A673 (cell line): ENCODE results near the gene SPIB. TPM values are rescaled to one million over a fixed set of nuclear protein-coding genes. Genes with fewer than 3 reads are reported as not detected.
A peak's percentile ranks its signal among the peaks of the same experiment; 100 is the strongest.

Experiments used
- BruUV-seq: library from RNA; stranded (reverse); fragments of 400-500 nt; replicated peaks from 2 replicates; lab custom pipeline; 2021; lab: Mats Ljungman, UMichigan
- CTCF ChIA-PET: fragments of 300-600 bp; sonication (Branson Sonifier 250); formaldehyde crosslinking; loops from one replicate; lab custom pipeline; 2022; ENCODE audit warnings: antibody characterized with exemption; lab: Charles Lee
- POLR2A ChIA-PET: fragments of 300-600 bp; sonication (Branson Sonifier 250); formaldehyde crosslinking; loops from one replicate; lab custom pipeline; 2022; ENCODE audit warnings: antibody characterized with exemption; ENCODE audit not compliant: low non-redundant PET; lab: Charles Lee
- DNase-seq: peaks from one replicate; pipeline ENCODE4 v3.0.0-alpha.2; 2015; ENCODE audit warnings: low spot score
- H3K27ac ChIP-seq: fragments of 200-600 bp; sonication (generic); 2 replicates; pipeline ENCODE4 v1.5.1; 2016; ENCODE audit warnings: mixed run types, low read depth, mild to moderate bottlenecking, mixed read lengths, antibody characterized with exemption, low read length; ENCODE audit not compliant: poor library complexity, severe bottlenecking
- H3K27me3 ChIP-seq: fragments of 200-600 bp; sonication (generic); replicated peaks from 2 replicates; pipeline ENCODE4 v1.6.1; 2017; ENCODE audit warnings: mixed run types, low read depth, mild to moderate bottlenecking, mixed read lengths, antibody characterized with exemption, low read length; ENCODE audit not compliant: insufficient read depth, poor library complexity
- H3K36me3 ChIP-seq: fragments of 200-600 bp; sonication (generic); 2 replicates; pipeline ENCODE4 v1.6.1; 2016; ENCODE audit warnings: mixed run types, mild to moderate bottlenecking, mixed read lengths, antibody characterized with exemption, low read length; ENCODE audit not compliant: insufficient read depth, poor library complexity, severe bottlenecking
- H3K4me1 ChIP-seq: fragments of 200-600 bp; sonication (generic); 2 replicates; pipeline ENCODE4 v1.6.1; 2017; ENCODE audit warnings: mixed run types, mild to moderate bottlenecking, mixed read lengths, antibody characterized with exemption, low read length; ENCODE audit not compliant: insufficient read depth, poor library complexity, severe bottlenecking
- H3K4me3 ChIP-seq: fragments of 200-600 bp; sonication (generic); 2 replicates; pipeline ENCODE4 v1.5.1; 2016; ENCODE audit warnings: low read depth, mixed run types, mild to moderate bottlenecking, mixed read lengths, low read length; ENCODE audit not compliant: poor library complexity, severe bottlenecking
- H3K9me3 ChIP-seq: fragments of 200-600 bp; sonication (generic); 2 replicates; pipeline ENCODE4 v1.6.1; 2016; ENCODE audit warnings: mixed run types, low read depth, mild to moderate bottlenecking, mixed read lengths, antibody characterized with exemption, low read length; ENCODE audit not compliant: poor library complexity, severe bottlenecking
- CTCF ChIP-seq: fragments of 300-800, 200-600 bp; sonication (generic); conservative IDR thresholded peaks from 2 replicates; pipeline ENCODE4 v1.5.1; 2017; ENCODE audit warnings: low read depth, mild to moderate bottlenecking, antibody characterized with exemption, low read length, moderate library complexity, mixed read lengths
- EZH2 ChIP-seq: fragments of 200-600 bp; sonication (generic); IDR thresholded peaks from 2 replicates; pipeline ENCODE4 v1.6.1; 2017; ENCODE audit warnings: borderline replicate concordance, low read depth, mild to moderate bottlenecking, mixed read lengths, antibody characterized with exemption, low read length; ENCODE audit not compliant: poor library complexity, severe bottlenecking
- intact Hi-C: fragments of 100-400 bp; cut with micrococcal nuclease; formaldehyde crosslinking; loops from one replicate; pipeline ENCODE4 v1.10.0; 2022; ENCODE audit not compliant: unreplicated experiment
- total RNA-seq: library from RNA; stranded (reverse); gene quantifications from 2 replicates; pipeline ENCODE4 v1.2.3, GENCODE V29; 2021

SPIB gene
- total RNA-seq, 1 experiment from 2014 or later: 0.75 TPM

GRCh38 chr19:50477751-50478515 is 59.2 kb downstream of the SPIB start:
- intact Hi-C loops: no loop called here
- Histone ChIP-seq H3K9me3 (no peaks in the 10 kb centered on the region), H3K27me3 (no peaks in the 10 kb centered on the region), H3K4me3 (peak overlapping the region; percentile 89), H3K27ac (no peak overlapping the region), H3K4me1 (no peaks in the 10 kb centered on the region), H3K36me3 (peaks cover 32% of the 10 kb centered on the region)
- TF ChIP-seq CTCF (no peak), EZH2 (no peak)
- ChIA-PET CTCF (no interaction called here), POLR2A (no interaction called here)
- BruUV-seq: no TSS peak
- no peak for DNase-seq

GRCh38 chr19:50478901-50479715 is 60.4 kb downstream of the SPIB start:
- no peak for TF ChIP-seq EZH2
- peak; percentile 56 for TF ChIP-seq CTCF
- no peaks in the 10 kb centered on the region for H3K4me1 ChIP-seq
- no TSS peak for BruUV-seq
- H3K9me3 ChIP-seq: no peaks in the 10 kb centered on the region
- CTCF ChIA-PET: no interaction called here
- H3K27ac ChIP-seq: no peak overlapping the region
- POLR2A ChIA-PET: no interaction called here
- H3K4me3 ChIP-seq: no peak overlapping the region
- peaks cover 32% of the 10 kb centered on the region for H3K36me3 ChIP-seq
- intact Hi-C loops: no loop called here
- DNase-seq: peak; percentile 31
- no peaks in the 10 kb centered on the region for H3K27me3 ChIP-seq

- no TSS peak for BruUV-seq
- POLR2A ChIA-PET: no interaction called here
- CTCF ChIA-PET: no interaction called here
- intact Hi-C loops: no loop called here
- H3K4me3 ChIP-seq: no peak overlapping the region
- H3K27me3 ChIP-seq: no peaks in the 10 kb centered on the region
- no peak for DNase-seq
- no peak for TF ChIP-seq EZH2
- no peak for TF ChIP-seq CTCF
- no peak overlapping the region for H3K27ac ChIP-seq
- no peaks in the 10 kb centered on the region for H3K4me1 ChIP-seq
- peaks cover 32% of the 10 kb centered on the region for H3K36me3 ChIP-seq
- H3K9me3 ChIP-seq: no peaks in the 10 kb centered on the region
Measured at GRCh38 chr19:50479761-50480251, 61.1 kb downstream of the SPIB start.
